ENCODE results near the gene PADI4.
"Not testable (repeated sequence)": the region's sequence is repeated elsewhere in the genome, so short reads cannot be mapped to it uniquely, and the experiment has no call there.

PADI4 gene

GRCh38 chr1:17319561-17320350 lies 11.8 kb downstream of the PADI4 start:
- no peak for DNase-seq (ENCODE audit: extremely low read depth, insufficient read length)
- Histone ChIP-seq H3K27me3 (replicated peaks; ENCODE audit: control insufficient read depth, insufficient read depth, low read length) (no peaks in the 10 kb centered on the region; the same call in 1 of the 2 replicates), H3K4me3 (replicated peaks; ENCODE audit: low read depth, low read length) (no peak overlapping the region), H3K36me3 (ENCODE audit: control insufficient read depth, insufficient read depth, low read length) (no peaks in the 10 kb centered on the region)
- TF ChIP-seq CTCF (IDR thresholded peaks at IDR 0.05; ENCODE audit: insufficient read depth, low read length, poor library complexity, severe bottlenecking): no peak

GRCh38 chr1:17321857-17322390 lies 13.9 kb downstream of the PADI4 start:
- DNase-seq (ENCODE audit: extremely low read depth, insufficient read length); H3K4me3 ChIP-seq (replicated peaks; ENCODE audit: low read depth, low read length); H3K27me3 ChIP-seq (replicated peaks; ENCODE audit: control insufficient read depth, insufficient read depth, low read length): not testable (repeated sequence)

GRCh38 chr1:17328855-17329254 lies 20.9 kb downstream of the PADI4 start:
- no peak for DNase-seq (ENCODE audit: extremely low read depth, insufficient read length)
- Histone ChIP-seq H3K27me3 (replicated peaks; ENCODE audit: control insufficient read depth, insufficient read depth, low read length) (peaks cover 2% of the 10 kb centered on the region), H3K4me3 (replicated peaks; ENCODE audit: low read depth, low read length) (no peak overlapping the region), H3K36me3 (ENCODE audit: control insufficient read depth, insufficient read depth, low read length) (no peaks in the 10 kb centered on the region)
- no peak for TF ChIP-seq CTCF (IDR thresholded peaks at IDR 0.05; ENCODE audit: insufficient read depth, low read length, poor library complexity, severe bottlenecking)

More at GRCh38 chr1:17321857-17322390, 13.9 kb downstream of the PADI4 start:
- H3K36me3 ChIP-seq (ENCODE audit: control insufficient read depth, insufficient read depth, low read length): not testable (repeated sequence)

- no peak for DNase-seq (ENCODE audit: extremely low read depth, insufficient read length)
- no peak for TF ChIP-seq CTCF (IDR thresholded peaks at IDR 0.05; ENCODE audit: insufficient read depth, low read length, poor library complexity, severe bottlenecking)
- Histone ChIP-seq H3K36me3 (ENCODE audit: control insufficient read depth, insufficient read depth, low read length) (no peaks in the 10 kb centered on the region), H3K27me3 (replicated peaks; ENCODE audit: control insufficient read depth, insufficient read depth, low read length) (peaks cover 2% of the 10 kb centered on the region), H3K4me3 (replicated peaks; ENCODE audit: low read depth, low read length) (no peak overlapping the region)
Observed at GRCh38 chr1:17329610-17330009, 21.6 kb downstream of the PADI4 start.

GRCh38 chr1:17330856-17331255 lies 22.9 kb downstream of the PADI4 start:
- Histone ChIP-seq H3K27me3 (replicated peaks; ENCODE audit: control insufficient read depth, insufficient read depth, low read length) (peaks cover 2% of the 10 kb centered on the region), H3K4me3 (replicated peaks; ENCODE audit: low read depth, low read length) (no peak overlapping the region), H3K36me3 (ENCODE audit: control insufficient read depth, insufficient read depth, low read length) (no peaks in the 10 kb centered on the region)
- TF ChIP-seq CTCF (IDR thresholded peaks at IDR 0.05; ENCODE audit: insufficient read depth, low read length, poor library complexity, severe bottlenecking): no peak
- no peak for DNase-seq (ENCODE audit: extremely low read depth, insufficient read length)

- DNase-seq (ENCODE audit: extremely low read depth, insufficient read length): no peak
- TF ChIP-seq CTCF (IDR thresholded peaks at IDR 0.05; ENCODE audit: insufficient read depth, low read length, poor library complexity, severe bottlenecking): no peak
- no peak overlapping the region for H3K4me3 ChIP-seq (replicated peaks; ENCODE audit: low read depth, low read length)
- H3K27me3 ChIP-seq (replicated peaks; ENCODE audit: control insufficient read depth, insufficient read depth, low read length): peaks cover 2% of the 10 kb centered on the region
- H3K36me3 ChIP-seq (ENCODE audit: control insufficient read depth, insufficient read depth, low read length): no peaks in the 10 kb centered on the region
Observed at GRCh38 chr1:17333081-17333480, 25.1 kb downstream of the PADI4 start.

Data from GM06990 (cell line).